Esophagus mucosa (tissue), 1 donor: Measurements from ENCODE around the gene CHRNG. TPM values are rescaled to one million over a fixed set of nuclear protein-coding genes. Genes with fewer than 3 reads are reported as not detected.
A peak's percentile ranks its signal among the peaks of the same experiment; 100 is the strongest.
"Not testable (repeated sequence)": the region's sequence is repeated elsewhere in the genome, so short reads cannot be mapped to it uniquely, and the experiment has no call there.

Source experiments
- ATAC-seq: fragments of 200-7000 bp; cut with Tn5 transposase; one replicate; pipeline ENCODE4 v1.9.1; 2020
- total RNA-seq: library from RNA; stranded (reverse); gene quantifications from one replicate; pipeline ENCODE4 v1.2.4, GENCODE V29; 2023
- donor health status: DM: yes; HTN: yes; CAD: no.

Gene CHRNG
- total RNA-seq, 1 donor from 2014 or later: not detected

DNA sequence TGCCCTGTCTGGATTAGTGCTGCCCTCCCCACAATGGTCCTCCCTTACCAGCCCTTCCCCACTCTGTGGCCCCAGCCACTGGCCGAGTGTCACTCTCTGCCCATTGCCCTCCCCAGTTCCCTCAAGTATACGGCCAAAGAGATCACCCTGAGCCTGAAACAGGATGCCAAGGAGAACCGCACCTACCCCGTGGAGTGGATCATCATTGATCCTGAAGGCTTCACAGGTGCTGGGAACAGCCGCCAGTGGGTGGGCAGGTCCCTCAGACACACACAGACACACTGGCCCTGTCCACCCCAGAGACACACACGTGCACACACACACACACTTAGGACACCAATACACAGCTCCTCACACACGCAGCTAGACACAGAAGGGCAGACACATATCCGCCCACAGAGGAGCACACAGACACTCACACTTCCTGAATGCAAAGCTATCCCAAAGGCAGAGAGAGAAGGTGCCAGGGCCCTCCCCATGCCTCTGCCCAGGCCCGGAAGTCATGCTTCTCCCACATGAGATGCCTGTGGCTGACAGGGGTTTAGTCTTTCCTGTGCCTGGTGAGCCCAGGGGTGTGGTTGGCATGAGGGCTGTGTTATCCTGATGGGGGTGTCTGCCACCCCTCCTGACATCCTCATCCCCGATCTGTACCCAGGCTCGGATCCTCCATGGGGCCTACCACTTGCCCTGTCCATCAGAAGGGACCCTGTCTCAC lies 10.6 kb upstream of the CHRNG start:
- ATAC-seq: no peak

DNA sequence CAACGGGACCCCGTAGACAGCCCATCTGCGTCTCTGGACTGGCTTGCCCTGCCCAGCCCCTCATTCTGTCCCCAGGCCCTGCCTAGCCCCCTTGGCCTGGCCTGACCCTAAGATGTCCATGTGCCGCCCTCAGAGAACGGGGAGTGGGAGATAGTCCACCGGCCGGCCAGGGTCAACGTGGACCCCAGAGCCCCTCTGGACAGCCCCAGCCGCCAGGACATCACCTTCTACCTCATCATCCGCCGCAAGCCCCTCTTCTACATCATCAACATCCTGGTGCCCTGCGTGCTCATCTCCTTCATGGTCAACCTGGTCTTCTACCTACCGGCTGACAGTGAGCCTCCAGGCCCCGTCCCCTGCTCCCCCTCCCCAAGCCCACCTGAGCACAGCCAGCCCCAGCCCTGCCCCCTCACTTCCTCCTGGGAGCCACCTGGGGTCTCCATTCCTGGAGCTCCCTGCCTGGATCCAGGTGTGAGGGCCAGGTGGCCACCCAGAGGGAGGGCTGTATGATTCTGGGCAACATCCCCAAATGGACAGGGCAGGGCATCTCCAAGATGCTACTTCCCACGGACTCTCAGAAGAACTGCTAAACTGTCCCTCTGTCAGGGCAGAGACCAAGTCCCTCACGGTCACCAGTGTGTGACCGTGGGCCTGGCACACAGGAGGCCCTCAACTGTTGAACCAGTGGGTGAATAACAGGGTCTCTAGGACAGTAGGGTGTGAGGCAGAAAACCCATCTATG lies 9.5 kb upstream of the CHRNG start:
- no peak for ATAC-seq

DNA sequence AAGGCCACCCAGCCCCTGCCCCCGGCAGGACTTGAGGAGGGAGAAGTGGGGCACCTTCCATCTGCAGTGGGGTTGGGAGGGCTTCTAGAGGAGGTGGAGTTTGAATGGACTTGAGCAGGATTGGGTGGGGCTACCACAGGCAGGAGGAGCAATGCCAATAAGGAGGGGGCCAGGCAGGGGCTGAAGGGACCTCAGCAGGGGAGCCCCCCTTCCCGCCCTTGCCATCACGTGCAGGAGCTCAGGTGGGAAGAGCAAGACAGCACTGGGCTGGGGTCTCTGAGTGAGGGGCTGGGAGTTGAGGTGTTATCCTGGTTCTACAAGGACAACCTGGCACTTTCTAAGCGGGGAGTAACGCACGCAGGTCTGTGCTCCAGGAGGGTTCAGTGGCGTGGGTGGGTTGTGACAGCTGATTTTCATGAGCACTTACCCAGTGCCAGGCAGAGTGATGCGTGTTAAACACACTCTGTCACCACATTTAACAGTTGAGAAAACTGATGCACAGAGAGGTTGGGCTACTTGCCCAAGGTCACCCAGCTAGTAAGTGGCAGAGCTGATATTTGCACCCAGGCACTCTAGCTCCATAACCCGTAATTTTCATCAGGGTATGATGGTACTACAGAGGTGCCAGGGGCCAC lies 8.7 kb upstream of the CHRNG start:
- ATAC-seq: no peak

DNA sequence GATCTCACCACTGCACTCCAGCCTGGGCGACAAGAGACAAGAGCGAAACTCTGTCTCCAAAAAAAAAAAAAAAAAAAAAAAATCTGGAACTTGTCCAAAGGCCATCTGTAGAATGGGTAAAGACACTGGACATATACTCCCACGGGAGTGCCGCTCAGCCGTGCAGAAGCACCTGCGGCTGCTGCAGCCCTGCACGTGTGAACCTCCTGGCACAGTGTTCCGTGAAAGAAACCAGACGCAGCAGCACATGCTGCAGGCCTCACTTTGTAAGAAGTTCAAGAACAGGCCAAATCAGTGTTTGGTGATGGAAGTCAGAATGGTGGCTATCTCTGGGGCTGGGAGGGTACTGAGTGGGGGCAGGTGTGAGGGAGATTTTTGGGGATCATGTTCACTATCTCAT lies 7.1 kb upstream of the CHRNG start:
- ATAC-seq: no peak

DNA sequence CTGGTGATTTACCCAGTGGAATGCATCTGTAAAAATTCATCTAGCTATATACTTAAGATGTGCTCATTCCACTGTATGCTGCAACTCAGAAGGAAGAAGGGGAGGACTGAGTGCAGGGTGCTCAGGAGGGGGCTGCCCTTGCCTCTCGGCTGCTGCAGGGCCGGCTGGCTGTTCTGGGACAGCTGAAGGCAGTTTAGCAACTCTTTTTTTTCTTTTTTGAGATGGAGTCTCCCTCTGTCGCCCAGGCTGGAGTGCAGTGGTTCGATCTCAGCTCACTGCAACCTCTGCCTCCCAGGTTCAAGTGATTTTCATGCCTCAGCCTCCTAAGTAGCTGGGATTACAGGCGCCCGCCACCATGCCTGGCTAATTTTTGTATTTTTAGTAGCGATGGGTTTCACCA lies 6.7 kb upstream of the CHRNG start:
- ATAC-seq: not testable (repeated sequence)

DNA sequence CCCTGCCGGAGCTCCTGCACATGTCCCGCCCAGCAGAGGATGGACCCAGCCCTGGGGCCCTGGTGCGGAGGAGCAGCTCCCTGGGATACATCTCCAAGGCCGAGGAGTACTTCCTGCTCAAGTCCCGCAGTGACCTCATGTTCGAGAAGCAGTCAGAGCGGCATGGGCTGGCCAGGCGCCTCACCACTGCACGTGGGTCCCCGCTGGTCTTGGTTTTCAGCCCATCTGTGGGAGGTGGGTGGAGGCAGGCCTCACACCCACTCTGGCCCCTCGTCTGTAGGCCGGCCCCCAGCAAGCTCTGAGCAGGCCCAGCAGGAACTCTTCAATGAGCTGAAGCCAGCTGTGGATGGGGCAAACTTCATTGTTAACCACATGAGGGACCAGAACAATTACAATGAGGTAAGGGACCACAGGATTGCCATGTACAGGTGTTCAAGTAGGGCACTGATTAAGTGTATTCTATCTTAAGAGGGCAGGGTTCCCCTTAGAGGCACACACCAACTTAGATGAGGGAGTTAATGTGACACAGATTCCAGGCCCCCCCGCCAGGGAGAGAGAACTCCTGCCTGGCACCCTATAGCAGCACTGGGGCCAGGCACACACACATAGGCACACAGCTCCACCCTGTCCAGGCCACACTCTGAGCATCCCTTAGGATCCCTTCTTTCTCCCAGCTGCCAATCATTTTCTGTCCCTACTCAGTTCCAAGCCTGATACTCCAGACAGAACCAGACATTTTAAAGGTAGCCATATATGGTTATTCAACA lies 5.4 kb upstream of the CHRNG start:
- no peak for ATAC-seq

DNA sequence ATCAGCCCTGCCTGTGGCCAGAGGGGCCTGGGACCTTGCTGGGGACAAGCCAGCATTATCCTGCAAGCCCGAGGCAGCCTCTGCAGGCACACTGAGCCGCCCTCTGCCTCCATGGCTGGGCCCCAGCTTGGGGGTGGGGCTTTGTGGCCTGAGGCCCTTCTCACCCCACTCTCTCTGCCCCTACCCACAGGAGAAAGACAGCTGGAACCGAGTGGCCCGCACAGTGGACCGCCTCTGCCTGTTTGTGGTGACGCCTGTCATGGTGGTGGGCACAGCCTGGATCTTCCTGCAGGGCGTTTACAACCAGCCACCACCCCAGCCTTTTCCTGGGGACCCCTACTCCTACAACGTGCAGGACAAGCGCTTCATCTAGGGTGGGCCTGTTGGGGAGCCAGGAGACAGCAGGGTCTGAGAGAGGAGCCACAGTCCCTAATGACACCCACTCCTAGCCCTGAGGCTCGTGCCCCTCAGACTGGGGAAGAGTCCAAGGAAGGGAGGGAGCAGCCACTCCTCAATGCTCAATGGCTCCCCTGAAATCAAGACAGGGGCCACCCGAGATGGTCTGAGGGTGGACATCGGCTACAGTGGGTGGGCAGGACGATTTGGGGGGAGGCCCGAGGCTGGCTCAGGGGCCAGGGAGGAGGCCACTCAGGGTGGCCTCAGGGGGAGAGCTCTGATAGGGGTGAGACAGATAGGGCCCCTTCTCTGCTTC lies 4.4 kb upstream of the CHRNG start:
- no peak for ATAC-seq

DNA sequence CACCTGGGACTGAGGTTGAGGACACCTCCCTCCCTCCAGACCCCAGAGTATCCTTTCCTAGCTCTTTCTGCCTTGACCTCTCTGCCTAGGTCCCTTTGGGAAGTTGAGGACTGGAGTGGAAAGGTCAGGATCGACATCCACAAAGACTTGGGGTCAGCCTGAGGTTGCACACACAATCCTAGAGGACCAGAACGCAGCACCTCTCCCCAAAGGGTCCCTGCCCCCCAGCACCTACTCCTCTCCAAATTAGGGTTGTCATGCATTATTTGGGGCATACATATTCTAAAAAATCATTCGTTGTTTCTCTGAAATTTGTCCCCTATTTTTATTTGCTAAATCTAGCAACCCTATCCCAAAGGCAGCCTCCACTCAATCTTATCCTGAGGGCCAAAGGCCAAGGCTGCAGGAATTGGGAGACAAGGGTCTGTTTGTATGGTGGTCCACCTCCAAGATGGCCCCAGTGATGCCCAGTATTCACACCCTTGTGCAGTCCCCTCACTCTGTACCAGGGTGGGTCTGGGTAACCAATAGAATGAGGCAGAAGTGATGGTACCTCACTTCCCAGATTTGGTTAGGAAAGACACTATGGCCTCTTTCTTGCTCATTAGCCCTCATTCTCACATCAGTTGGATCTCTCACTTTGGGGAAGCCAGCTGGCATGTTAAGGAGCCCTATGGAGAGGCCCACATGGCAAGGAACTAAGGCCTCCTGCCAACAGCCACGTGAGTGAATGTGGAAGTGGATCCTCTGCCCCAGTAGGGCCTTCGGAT lies 3.5 kb upstream of the CHRNG start:
- no peak for ATAC-seq

DNA sequence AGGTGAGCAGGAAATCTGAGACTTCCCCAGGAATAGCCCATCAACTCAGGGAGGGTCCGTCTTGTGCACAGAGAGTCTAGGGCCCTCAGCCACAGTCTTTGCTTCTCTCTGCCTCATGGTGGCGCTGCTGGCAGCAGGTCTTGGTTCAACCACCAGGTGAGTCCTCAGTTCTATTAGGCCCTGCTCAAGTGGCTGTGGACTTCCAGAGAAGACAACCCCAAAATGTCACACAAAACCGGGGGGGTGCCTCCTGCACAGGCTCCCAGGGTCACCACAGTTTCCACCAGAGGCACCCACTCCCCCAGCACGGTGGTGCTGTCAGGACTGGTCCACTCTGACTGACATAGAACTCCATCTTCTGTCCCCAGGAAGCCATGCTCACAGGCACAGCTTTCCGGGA lies 2.4 kb upstream of the CHRNG start:
- ATAC-seq: no peak

DNA sequence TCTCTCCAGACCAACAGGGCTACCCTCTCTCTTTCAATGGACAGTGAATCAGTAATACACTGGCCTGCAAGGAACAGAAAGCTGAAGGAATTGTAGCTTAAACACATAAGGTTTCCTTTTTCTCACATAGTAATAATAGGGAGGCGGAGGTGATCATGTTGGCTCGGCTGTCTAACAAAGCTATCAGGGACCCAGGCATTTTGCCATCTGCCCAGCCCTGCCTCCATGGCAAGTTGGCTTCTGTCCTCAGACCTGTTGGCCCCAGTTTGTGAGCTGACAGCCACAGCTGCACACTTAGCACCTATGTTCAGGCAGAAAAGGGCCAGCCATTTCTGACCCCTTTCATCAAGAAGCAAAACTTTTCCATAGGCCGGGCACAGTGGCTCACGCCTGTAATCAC lies 2.0 kb upstream of the CHRNG start:
- ATAC-seq: no peak

DNA sequence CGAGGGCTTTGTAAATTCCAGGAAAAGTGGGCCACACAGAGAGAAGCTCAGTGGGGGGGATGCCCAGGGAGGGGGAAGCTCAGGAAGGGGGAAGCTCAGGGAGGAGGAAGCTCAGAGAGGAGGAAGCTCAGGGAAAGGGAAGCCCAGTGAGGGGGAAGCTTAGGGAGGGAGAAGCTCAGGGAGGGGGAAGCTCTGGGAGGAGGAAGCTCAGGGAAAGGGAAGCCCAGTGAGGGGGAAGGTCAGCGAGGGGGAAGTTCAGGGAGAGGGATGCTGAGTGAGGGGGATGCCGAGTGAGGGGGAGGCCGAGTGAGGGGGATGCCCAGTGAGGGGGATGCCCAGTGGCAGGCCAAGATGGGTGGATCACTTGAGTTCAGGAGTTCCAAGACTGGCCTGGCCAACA lies 821 bp upstream of the CHRNG start:
- ATAC-seq: no peak

DNA sequence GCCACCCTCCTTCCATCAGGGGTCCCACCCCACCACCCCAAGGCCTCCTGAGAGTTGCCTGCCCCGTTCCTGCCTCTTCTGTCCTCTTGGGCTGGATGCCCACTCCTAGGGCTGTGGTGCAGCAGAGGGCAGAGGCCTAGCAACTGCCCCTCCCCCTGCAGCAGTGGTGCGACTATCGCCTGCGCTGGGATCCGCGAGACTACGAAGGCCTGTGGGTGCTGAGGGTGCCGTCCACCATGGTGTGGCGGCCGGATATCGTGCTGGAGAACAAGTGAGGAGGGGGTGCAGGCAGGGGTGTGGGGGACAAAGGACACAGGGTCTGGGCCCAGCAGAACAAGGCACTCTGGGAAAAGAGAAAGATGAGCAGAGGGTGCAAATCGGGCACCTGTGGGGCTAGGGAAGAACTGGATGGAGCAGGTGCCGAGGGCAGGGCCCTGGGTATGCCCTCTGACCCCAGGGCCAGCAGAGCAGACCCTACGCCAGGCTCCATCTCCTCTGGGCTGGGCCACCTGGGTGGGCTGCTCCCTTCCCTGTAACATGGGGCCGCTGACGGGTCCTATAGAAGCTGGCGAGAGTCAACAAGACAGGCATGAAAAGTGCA lies 1.0 kb downstream of the CHRNG start:
- ATAC-seq: peak; percentile 6

DNA sequence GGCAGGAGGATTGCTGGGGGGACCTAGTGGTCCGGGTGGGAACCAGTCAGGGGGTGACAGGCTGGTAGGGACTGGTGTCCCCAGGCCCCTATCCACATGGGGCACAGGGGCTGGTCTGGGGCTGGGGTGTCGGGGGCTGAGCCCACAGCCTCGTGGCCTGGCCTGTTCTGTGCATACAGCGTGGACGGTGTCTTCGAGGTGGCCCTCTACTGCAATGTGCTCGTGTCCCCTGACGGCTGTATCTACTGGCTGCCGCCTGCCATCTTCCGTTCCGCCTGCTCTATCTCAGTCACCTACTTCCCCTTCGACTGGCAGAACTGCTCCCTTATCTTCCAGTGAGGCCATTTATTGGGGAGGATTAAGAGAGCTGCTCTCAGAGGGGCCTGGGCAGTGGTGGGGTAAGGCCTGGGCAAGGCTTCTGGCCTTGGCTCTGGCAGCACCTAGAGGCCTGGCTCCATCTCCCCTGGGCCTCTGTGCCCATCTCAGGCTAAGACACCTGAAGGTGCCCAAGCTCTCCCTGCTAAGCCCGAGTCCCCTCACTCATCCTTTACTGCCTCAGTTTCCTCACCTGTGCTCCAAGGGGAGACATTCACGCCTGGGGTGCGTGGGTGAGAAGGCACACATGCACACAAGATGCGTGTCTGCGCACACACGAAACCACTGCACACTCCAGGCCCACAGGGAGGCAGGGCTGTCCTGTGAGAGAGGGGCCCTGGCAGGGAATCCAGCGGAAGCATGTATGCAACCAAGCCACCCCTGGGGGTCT lies 1.9 kb downstream of the CHRNG start:
- no peak for ATAC-seq

DNA sequence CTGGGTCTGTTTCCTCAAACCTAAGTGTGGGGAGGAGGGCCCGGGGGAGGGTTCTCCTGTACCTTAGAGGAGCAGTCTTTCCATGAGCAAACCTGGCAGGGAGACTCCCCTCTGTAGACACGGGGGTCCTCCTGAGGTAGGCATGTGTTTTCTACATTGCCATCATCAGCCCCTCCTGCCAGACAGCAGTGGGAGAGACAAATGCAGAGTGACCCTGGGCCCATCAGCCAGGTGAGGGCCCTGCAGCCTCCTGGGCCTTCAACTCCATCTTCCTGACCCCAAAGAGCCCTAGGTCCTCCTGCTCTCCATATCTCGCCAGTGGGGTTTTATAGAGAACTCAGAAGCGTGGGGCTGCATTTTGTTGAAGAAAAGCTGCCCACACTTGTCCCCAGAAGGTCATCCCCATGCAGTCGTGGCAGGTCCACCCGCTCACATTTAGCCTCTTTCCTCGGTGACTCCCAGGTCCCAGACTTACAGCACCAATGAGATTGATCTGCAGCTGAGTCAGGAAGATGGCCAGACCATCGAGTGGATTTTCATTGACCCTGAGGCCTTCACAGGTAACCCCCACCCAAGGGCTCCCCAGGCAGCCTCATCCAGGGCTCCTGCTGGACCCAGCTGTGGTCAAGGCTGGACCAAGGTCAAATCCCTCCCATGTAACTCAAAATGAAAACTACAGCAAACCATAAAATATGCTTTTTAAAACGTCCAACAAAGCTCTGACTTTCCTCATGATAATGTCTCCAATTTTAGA lies 2.6 kb downstream of the CHRNG start:
- ATAC-seq: no peak

DNA sequence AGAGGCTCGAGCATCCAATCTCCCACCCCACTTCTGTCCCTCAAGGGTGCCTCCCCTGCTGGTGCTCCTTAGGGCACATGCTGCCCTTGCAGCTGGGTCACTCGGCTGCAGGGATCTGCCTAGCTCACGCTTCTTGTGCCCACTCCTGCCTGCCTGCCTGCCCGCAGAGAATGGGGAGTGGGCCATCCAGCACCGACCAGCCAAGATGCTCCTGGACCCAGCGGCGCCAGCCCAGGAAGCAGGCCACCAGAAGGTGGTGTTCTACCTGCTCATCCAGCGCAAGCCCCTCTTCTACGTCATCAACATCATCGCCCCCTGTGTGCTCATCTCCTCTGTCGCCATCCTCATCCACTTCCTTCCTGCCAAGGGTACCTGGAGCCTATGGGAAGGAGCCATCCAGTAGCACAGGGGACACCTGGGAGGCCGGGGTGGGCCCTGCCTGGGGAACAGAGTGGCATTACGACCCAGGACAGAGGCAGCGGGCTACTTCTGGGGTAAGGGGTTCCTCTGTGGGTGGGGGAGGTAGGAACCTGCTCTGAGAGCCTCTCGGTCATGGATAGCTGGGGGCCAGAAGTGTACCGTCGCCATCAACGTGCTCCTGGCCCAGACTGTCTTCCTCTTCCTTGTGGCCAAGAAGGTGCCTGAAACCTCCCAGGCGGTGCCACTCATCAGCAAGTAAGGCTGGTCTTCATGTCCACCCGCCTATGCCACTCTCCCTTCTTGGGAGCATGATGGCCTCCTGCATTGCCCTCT lies 3.4 kb downstream of the CHRNG start:
- ATAC-seq: no peak

DNA sequence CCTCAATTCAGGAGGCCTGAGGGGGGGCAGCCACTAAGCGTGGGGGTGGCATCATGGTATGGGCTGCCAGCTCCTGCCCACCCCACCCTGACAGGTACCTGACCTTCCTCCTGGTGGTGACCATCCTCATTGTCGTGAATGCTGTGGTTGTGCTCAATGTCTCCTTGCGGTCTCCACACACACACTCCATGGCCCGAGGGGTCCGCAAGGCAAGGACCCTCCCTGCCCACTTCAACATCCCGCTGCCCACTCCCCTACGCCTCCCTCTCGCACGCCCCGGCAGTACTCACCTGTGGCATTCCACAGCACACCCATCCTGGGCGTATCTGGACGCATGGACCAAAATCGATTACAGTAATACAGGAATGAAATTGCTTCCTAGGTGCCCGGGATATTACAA lies 4.0 kb downstream of the CHRNG start:
- no peak for ATAC-seq

DNA sequence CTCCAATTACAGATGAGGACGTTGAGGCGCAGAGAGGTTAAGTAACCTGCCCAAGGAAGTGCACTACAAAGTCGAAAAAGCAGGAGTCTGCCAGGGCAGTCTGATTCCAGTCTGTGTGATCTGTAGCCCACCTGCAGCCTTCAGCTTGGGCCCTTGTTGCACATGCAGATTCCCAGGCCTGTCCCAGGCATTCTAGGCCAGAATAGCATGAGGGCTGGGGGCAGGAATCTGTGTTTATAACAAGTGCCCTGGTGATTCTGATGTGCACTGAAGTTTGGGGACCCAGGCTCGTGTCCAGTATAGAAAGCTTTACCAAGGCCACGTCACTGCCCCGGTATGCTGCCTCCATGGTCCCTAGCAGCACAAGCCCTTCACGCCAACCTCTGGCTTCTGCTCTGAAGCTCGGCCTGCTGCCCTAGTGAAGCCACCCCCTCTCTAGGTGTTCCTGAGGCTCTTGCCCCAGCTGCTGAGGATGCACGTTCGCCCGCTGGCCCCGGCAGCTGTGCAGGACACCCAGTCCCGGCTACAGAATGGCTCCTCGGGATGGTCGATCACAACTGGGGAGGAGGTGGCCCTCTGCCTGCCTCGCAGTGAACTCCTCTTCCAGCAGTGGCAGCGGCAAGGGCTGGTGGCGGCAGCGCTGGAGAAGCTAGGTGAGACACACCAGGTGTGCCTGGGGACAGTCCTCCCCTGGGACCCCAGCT lies 4.6 kb downstream of the CHRNG start:
- ATAC-seq: no peak

DNA sequence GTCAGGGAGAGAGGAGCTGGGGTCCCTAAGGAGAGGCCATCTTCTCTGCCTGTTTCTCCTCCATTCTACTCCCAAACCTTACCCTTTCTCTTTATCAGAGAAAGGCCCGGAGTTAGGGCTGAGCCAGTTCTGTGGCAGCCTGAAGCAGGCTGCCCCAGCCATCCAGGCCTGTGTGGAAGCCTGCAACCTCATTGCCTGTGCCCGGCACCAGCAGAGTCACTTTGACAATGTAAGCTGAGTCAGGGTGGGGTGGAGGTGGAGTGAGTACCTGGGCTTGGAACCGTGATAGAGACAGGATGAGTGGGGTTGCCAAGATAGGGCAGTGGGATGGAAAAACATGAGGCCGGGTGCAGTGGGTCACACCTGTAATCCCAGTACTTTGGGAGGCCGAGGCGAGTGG lies 5.2 kb downstream of the CHRNG start:
- no peak for ATAC-seq
